ENCODE measurements around the gene MIF.

The MIF gene

GRCh38 chr22:23893945-23894709 lies at the start of gene MIF:
Gene MIF (plus strand): TSS chr22:23894383. CDS start chr22:23894475, 92 bp downstream.
- no peaks in the 10 kb centered on the region for H3K36me3 ChIP-seq
- peak within 1 kb of the TSS; percentile 89 for H3K27ac ChIP-seq
- H3K27me3 ChIP-seq, result peaks cover 8% of the 10 kb centered on the region
- no peaks in the 10 kb centered on the region for H3K9me3 ChIP-seq
- peak; percentile 90 for TF ChIP-seq CTCF (IDR thresholded peaks at IDR 0.05)
- H3K4me3 ChIP-seq (ENCODE audit: low read depth in 1 of 2, low read length in 1 of 2), result peak within 1 kb of the TSS; percentile 79 to 96
- peaks cover 15 to 19% of the 10 kb centered on the region in 2 experiments for H3K4me1 ChIP-seq (ENCODE audit: control insufficient read depth in 1 of 2, insufficient read depth in 1 of 2, low read depth in 1 of 2, low read length in 1 of 2)

DNA sequence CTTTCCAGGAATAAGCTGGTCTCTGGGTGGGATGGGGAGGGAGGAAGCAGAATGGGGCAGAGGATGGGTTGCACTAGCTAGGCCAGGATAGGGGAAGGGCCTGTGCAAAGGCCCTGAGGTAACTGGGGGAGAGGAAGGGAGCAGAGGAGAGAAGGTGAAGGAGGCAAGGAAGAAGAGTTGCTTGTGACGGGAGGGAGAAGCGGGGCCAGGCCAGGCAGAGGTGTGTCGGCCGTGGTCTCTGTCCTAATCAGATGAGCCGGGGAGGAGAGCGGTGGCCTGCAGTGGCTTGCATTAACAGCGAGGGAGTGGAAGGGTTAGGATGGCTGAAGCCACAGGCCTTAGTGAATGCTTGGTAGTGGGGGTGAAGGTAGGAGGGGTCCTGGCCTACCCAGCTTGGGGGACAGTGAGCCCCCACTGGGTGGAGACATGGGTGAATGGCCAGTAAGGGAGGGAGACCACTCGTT lies 49.4 kb upstream of the MIF start:
- H3K4me1 ChIP-seq (ENCODE audit: control insufficient read depth in 1 of 2, insufficient read depth in 1 of 2, low read depth in 1 of 2, low read length in 1 of 2), result peaks cover 7 to 8% of the 10 kb centered on the region in 2 experiments
- TF ChIP-seq CTCF (IDR thresholded peaks at IDR 0.05), result no peak
- H3K9me3 ChIP-seq, result no peaks in the 10 kb centered on the region
- H3K4me3 ChIP-seq (ENCODE audit: low read depth in 1 of 2, low read length in 1 of 2), result no peak overlapping the region
- no peak overlapping the region for H3K27ac ChIP-seq
- peaks cover 7% of the 10 kb centered on the region for H3K27me3 ChIP-seq
- H3K36me3 ChIP-seq, result no peaks in the 10 kb centered on the region

DNA sequence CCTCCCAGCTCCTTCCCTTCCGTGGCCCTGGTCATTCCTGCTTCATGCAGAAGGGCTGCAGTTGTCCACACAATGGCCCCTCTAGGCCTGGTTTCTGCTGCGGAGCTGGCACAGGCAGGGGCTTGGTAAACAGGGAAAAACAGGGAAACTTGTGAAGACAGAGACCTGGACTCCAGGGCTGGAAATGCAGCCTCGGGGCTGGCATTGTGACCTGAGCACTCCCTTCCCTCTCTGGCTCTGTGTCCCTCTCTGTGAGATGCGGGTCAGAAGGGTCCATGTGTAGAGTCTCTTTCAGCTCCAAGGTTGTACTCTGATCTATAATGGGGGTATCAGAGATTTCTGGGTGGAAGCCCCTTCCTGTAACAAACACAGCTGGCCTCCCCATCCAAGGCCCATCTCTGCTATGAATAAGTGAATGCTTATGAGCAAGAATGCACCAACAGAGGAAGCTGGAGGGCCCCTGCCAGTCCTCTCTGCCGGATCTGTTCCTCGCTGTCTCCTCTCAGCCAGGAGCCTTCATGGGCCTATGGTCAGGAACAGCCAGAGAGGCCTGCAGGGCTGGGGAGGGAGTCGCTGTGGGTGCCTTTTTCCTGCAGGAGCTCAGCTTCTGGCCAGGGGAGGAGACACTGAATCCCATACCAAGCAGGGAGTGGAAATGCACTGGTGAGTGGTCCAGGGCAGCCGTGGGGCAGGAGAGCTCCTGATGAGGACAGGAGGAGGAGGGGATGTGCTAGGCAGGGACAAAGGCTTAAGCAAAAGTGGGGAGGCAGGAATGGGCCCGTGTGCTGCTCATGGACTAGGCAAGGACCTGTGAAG lies 48.7 kb upstream of the MIF start:
- Histone ChIP-seq H3K36me3 (no peaks in the 10 kb centered on the region), H3K27me3 (peaks cover 13% of the 10 kb centered on the region), H3K4me1 (ENCODE audit: control insufficient read depth in 1 of 2, insufficient read depth in 1 of 2, low read depth in 1 of 2, low read length in 1 of 2) (peaks cover 7 to 8% of the 10 kb centered on the region in 2 experiments), H3K4me3 (ENCODE audit: low read depth in 1 of 2, low read length in 1 of 2) (no peak overlapping the region), H3K9me3 (no peaks in the 10 kb centered on the region), H3K27ac (no peak overlapping the region)
- TF ChIP-seq CTCF (IDR thresholded peaks at IDR 0.05), result no peak

DNA sequence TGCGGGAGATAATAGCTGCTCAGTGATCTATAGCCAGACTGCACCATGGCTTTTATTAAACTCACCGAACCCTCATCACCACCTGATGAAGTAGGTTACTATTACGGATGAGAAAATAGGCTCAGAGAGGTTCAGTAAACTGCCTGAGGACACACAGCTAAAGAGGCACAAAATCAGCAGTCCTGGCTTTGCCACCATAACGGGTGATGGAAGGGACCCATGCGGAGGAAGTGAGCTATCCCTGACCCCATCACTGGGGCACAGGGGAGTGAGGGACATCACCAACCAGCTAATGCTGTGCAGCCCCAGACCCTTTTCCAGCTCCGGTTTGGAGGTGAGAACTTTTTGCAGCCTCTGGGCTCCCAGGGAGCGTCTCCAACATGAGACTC lies 48.1 kb upstream of the MIF start:
- Histone ChIP-seq H3K27me3 (peaks cover 19% of the 10 kb centered on the region), H3K36me3 (no peaks in the 10 kb centered on the region), H3K4me1 (ENCODE audit: control insufficient read depth in 1 of 2, insufficient read depth in 1 of 2, low read depth in 1 of 2, low read length in 1 of 2) (peaks cover 7 to 8% of the 10 kb centered on the region in 2 experiments), H3K9me3 (no peaks in the 10 kb centered on the region), H3K27ac (no peak overlapping the region), H3K4me3 (ENCODE audit: low read depth in 1 of 2, low read length in 1 of 2) (no peak overlapping the region)
- no peak for TF ChIP-seq CTCF (IDR thresholded peaks at IDR 0.05)

DNA sequence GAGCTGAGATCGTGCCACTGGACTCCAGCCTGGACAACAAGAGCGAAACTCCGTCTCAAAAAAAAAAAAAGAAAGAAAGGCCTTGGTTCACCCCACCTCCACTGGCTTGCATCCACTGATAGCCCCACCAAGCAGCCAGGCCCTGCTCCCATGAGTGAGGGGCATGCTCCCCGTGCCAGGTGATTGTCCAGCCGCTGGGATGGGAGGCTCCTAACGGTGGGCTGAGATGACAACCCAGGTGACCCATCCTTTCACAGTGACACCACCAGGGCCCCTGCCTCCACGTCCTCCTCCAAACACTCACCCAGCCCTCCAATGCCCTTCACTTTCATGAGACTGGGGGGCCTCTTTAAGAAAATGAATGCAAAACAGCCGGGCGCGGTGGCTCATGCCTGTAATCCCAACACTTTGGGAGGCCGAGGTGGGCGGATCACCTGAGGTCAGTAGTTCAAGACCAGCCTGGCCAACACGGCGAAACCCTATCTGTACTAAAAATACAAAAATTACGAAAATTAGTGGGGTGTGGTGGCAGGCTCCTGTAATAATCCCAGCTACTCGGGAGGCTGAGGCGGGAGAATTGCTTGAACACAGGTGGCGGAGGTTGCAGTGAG lies 46.8 kb upstream of the MIF start:
- no peak overlapping the region for H3K4me3 ChIP-seq (ENCODE audit: low read depth in 1 of 2, low read length in 1 of 2)
- peaks cover 22% of the 10 kb centered on the region for H3K27me3 ChIP-seq
- no peak overlapping the region for H3K27ac ChIP-seq
- no peaks in the 10 kb centered on the region for H3K9me3 ChIP-seq
- peaks cover 7 to 8% of the 10 kb centered on the region in 2 experiments for H3K4me1 ChIP-seq (ENCODE audit: control insufficient read depth in 1 of 2, insufficient read depth in 1 of 2, low read depth in 1 of 2, low read length in 1 of 2)
- H3K36me3 ChIP-seq, result no peaks in the 10 kb centered on the region
- TF ChIP-seq CTCF (IDR thresholded peaks at IDR 0.05), result no peak
